ENCODE results near the gene OGDH. TPM values are rescaled to one million over a fixed set of nuclear protein-coding genes. Genes with fewer than 3 reads are reported as not detected.

OGDH gene
- total RNA-seq, 3 donors from 2014 or later: 45.7 to 67.5 (median 46.2) TPM

GRCh38 chr7:44580945-44581878, 25.2 kb upstream of the OGDH start:
- H3K9me3 ChIP-seq: no peaks in the 10 kb centered on the region
- peak overlapping the region; percentile 80 to 94 (median 81) for H3K4me3 ChIP-seq
- intact Hi-C loops (cut with DNase I; ENCODE audit: low total_unique reads): no loop called here
- peak overlapping the region; percentile 96 to 98 for H3K27ac ChIP-seq
- no peaks in the 10 kb centered on the region for H3K27me3 ChIP-seq
- H3K36me3 ChIP-seq: peaks cover 7% of the 10 kb centered on the region
- no peak for DNase-seq (ENCODE audit: low spot score in 2 of 2)
- TF ChIP-seq POLR2AphosphoS5 (IDR thresholded peaks at IDR 0.05) (no peak), CTCF (IDR thresholded peaks at IDR 0.05) (no peak), POLR2A (IDR thresholded peaks at IDR 0.05) (no peak)
- peaks cover 0 to 10% of the 10 kb centered on the region in 2 donors for H3K4me1 ChIP-seq

GRCh38 chr7:44581879-44582603, 24.4 kb upstream of the OGDH start, which contains the start of gene TMED4:
TMED4 (minus strand) TSS chr7:44582231; CDS start chr7:44582206, 25 bp downstream.
- H3K27ac ChIP-seq: peak within 1 kb of the TSS; percentile 96 to 98
- no peaks in the 10 kb centered on the region for H3K9me3 ChIP-seq
- no peaks in the 10 kb centered on the region for H3K27me3 ChIP-seq
- peaks cover 7% of the 10 kb centered on the region for H3K36me3 ChIP-seq
- H3K4me1 ChIP-seq: peaks cover 0 to 10% of the 10 kb centered on the region in 2 donors
- intact Hi-C loops (cut with DNase I; ENCODE audit: low total_unique reads): no loop called here
- TF ChIP-seq POLR2A (IDR thresholded peaks at IDR 0.05) (peak; percentile 60), CTCF (IDR thresholded peaks at IDR 0.05) (no peak), POLR2AphosphoS5 (IDR thresholded peaks at IDR 0.05) (peak; percentile 66 to 94 (median 78))
- H3K4me3 ChIP-seq: peak within 1 kb of the TSS; percentile 80 to 94 (median 81)
- DNase-seq (ENCODE audit: low spot score in 2 of 2): peak; percentile 99 to 100

- peak overlapping the region; percentile 96 to 98 for H3K27ac ChIP-seq
- peaks cover 0 to 10% of the 10 kb centered on the region in 2 donors for H3K4me1 ChIP-seq
- intact Hi-C loops (cut with DNase I; ENCODE audit: low total_unique reads): no loop called here
- no peak for DNase-seq (ENCODE audit: low spot score in 2 of 2)
- peaks cover under 1% of the 10 kb centered on the region for H3K36me3 ChIP-seq
- H3K9me3 ChIP-seq: no peaks in the 10 kb centered on the region
- no peaks in the 10 kb centered on the region for H3K27me3 ChIP-seq
- TF ChIP-seq CTCF (IDR thresholded peaks at IDR 0.05): no peak
- no peak for TF ChIP-seq POLR2AphosphoS5 (IDR thresholded peaks at IDR 0.05)
- no peak for TF ChIP-seq POLR2A (IDR thresholded peaks at IDR 0.05)
- peak overlapping the region; percentile 80 to 94 (median 81) for H3K4me3 ChIP-seq
These were observed 23.1 kb upstream of the OGDH start for GRCh38 chr7:44583146-44583865.

- Histone ChIP-seq H3K4me1 (no peaks in the 10 kb centered on the region), H3K4me3 (no peak overlapping the region), H3K27me3 (no peaks in the 10 kb centered on the region), H3K36me3 (no peaks in the 10 kb centered on the region), H3K27ac (no peak overlapping the region), H3K9me3 (no peaks in the 10 kb centered on the region)
- intact Hi-C loops (cut with DNase I; ENCODE audit: low total_unique reads): no loop called here
- peak in 2 of 3 donors; percentile 46 to 61 for TF ChIP-seq CTCF (IDR thresholded peaks at IDR 0.05)
- no peak for TF ChIP-seq POLR2AphosphoS5 (IDR thresholded peaks at IDR 0.05)
- DNase-seq (ENCODE audit: low spot score in 2 of 2): no peak
These were observed 18.4 kb upstream of the OGDH start for GRCh38 chr7:44587843-44588711.

All from breast epithelium (tissue), 4 donors.